ENCODE results near the gene GPATCH2.

- TF ChIP-seq, protein P1, sequence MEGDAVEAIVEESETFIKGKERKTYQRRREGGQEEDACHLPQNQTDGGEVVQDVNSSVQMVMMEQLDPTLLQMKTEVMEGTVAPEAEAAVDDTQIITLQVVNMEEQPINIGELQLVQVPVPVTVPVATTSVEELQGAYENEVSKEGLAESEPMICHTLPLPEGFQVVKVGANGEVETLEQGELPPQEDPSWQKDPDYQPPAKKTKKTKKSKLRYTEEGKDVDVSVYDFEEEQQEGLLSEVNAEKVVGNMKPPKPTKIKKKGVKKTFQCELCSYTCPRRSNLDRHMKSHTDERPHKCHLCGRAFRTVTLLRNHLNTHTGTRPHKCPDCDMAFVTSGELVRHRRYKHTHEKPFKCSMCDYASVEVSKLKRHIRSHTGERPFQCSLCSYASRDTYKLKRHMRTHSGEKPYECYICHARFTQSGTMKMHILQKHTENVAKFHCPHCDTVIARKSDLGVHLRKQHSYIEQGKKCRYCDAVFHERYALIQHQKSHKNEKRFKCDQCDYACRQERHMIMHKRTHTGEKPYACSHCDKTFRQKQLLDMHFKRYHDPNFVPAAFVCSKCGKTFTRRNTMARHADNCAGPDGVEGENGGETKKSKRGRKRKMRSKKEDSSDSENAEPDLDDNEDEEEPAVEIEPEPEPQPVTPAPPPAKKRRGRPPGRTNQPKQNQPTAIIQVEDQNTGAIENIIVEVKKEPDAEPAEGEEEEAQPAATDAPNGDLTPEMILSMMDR (IDR thresholded peaks at IDR 0.05; ENCODE audit: insufficient read depth, low read length), result no peak
- TF ChIP-seq GABPA (IDR thresholded peaks at IDR 0.05; ENCODE audit: low read depth) (peak; percentile 83), POLR2AphosphoS5 (IDR thresholded peaks at IDR 0.05; ENCODE audit: low read depth) (peak; percentile 78), SPI1 (IDR thresholded peaks at IDR 0.05; ENCODE audit: borderline replicate concordance, low read depth) (no peak)
- TF ChIP-seq, protein P2, sequence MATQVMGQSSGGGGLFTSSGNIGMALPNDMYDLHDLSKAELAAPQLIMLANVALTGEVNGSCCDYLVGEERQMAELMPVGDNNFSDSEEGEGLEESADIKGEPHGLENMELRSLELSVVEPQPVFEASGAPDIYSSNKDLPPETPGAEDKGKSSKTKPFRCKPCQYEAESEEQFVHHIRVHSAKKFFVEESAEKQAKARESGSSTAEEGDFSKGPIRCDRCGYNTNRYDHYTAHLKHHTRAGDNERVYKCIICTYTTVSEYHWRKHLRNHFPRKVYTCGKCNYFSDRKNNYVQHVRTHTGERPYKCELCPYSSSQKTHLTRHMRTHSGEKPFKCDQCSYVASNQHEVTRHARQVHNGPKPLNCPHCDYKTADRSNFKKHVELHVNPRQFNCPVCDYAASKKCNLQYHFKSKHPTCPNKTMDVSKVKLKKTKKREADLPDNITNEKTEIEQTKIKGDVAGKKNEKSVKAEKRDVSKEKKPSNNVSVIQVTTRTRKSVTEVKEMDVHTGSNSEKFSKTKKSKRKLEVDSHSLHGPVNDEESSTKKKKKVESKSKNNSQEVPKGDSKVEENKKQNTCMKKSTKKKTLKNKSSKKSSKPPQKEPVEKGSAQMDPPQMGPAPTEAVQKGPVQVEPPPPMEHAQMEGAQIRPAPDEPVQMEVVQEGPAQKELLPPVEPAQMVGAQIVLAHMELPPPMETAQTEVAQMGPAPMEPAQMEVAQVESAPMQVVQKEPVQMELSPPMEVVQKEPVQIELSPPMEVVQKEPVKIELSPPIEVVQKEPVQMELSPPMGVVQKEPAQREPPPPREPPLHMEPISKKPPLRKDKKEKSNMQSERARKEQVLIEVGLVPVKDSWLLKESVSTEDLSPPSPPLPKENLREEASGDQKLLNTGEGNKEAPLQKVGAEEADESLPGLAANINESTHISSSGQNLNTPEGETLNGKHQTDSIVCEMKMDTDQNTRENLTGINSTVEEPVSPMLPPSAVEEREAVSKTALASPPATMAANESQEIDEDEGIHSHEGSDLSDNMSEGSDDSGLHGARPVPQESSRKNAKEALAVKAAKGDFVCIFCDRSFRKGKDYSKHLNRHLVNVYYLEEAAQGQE (IDR thresholded peaks at IDR 0.05; ENCODE audit: insufficient replicate concordance, low read depth), result peak; percentile 36
Measured at GRCh38 chr1:217630711-217631591, at the start of gene GPATCH2, which contains the start of gene SPATA17.
